Breast epithelium (tissue), 4 donors: ENCODE data around the gene RAC3. TPM values are rescaled to one million over a fixed set of nuclear protein-coding genes. Genes with fewer than 3 reads are reported as not detected.

Experiments used
- DNase-seq, 2 donors: peaks; one replicate each; pipeline ENCODE4 v3.0.0-alpha.2; 2019; ENCODE audit warnings: low spot score in 2 of 2
- H3K27ac ChIP-seq, 2 donors: fragments of 200-600 bp; sonication (generic) in 1 of 2; one replicate each; pipeline ENCODE4 v1.5.1; 2016 to 2019; ENCODE audit warnings: mild to moderate bottlenecking in 1 of 2
- H3K27me3 ChIP-seq, 2 donors: fragments of 200-600 bp; sonication (generic) in 1 of 2; one replicate each; pipeline versions ENCODE4 v1.5.1 to v1.6.0; 2017 to 2019; ENCODE audit warnings: control low read depth in 1 of 2, mild to moderate bottlenecking in 1 of 2
- H3K36me3 ChIP-seq: fragments of 200-600 bp; one replicate; pipeline ENCODE4 v1.5.1; 2019
- H3K4me1 ChIP-seq, 2 donors: fragments of 200-600 bp; sonication (generic); one replicate each; pipeline ENCODE4 v1.5.1; 2016 to 2019; ENCODE audit warnings: control low read depth in 1 of 2
- H3K4me3 ChIP-seq, 3 donors: fragments of 200-600 bp; sonication (generic); 1 replicate in 2 of 3; 2 replicates in 1 of 3; pipeline ENCODE4 v1.5.1; 2016 to 2019; ENCODE audit warnings: mild to moderate bottlenecking in 3 of 3, moderate library complexity in 2 of 3
- H3K9me3 ChIP-seq, 2 donors: fragments of 200-600 bp; sonication (generic) in 1 of 2; one replicate each; pipeline ENCODE4 v1.5.1; 2016 to 2019; ENCODE audit warnings: control low read depth in 1 of 2
- POLR2A ChIP-seq: fragments of 450-650 bp; IDR thresholded peaks from one replicate; pipeline ENCODE4 v1.6.1; 2016; ENCODE audit warnings: antibody characterized with exemption, mild to moderate bottlenecking, moderate library complexity
- POLR2AphosphoS5 ChIP-seq, 3 donors: sonication (generic); formaldehyde crosslinking; IDR thresholded peaks; one replicate each; pipeline ENCODE4 v1.6.1; 2017; ENCODE audit warnings: antibody characterized with exemption in 3 of 3
- intact Hi-C: fragments of 100-400 bp; cut with DNase I; formaldehyde crosslinking; loops from one replicate; pipeline ENCODE4 v1.15.1; 2023; ENCODE audit warnings: low total_unique reads
- total RNA-seq, 3 donors: library from RNA; depleted of rRNA; stranded (reverse); fragments of >200 nt; gene quantifications; one replicate each; pipeline ENCODE4 v1.1.0, GENCODE V29; 2016
- TF ChIP-seq, protein P1 (sequence below), 3 donors: fragments of 450-650 bp; IDR thresholded peaks; one replicate each; pipeline ENCODE4 v1.5.1; 2016 to 2017; ENCODE audit warnings: antibody characterized with exemption in 3 of 3, mild to moderate bottlenecking in 3 of 3, moderate library complexity in 3 of 3

Gene RAC3
- total RNA-seq, 3 donors from 2014 or later: 7.6 to 23.0 (median 16.1) TPM

- intact Hi-C loops: loop anchor here (10.0 kb wide), 1 partner anchor 49 kb away; no protein-coding TSS in a partner anchor
- H3K4me3 ChIP-seq: no peak overlapping the region
- H3K9me3 ChIP-seq: no peaks in the 10 kb centered on the region
- no peak overlapping the region for H3K27ac ChIP-seq
- TF ChIP-seq POLR2AphosphoS5 (IDR thresholded peaks at IDR 0.05) (no peak), POLR2A (no peak)
- TF ChIP-seq, protein P1, sequence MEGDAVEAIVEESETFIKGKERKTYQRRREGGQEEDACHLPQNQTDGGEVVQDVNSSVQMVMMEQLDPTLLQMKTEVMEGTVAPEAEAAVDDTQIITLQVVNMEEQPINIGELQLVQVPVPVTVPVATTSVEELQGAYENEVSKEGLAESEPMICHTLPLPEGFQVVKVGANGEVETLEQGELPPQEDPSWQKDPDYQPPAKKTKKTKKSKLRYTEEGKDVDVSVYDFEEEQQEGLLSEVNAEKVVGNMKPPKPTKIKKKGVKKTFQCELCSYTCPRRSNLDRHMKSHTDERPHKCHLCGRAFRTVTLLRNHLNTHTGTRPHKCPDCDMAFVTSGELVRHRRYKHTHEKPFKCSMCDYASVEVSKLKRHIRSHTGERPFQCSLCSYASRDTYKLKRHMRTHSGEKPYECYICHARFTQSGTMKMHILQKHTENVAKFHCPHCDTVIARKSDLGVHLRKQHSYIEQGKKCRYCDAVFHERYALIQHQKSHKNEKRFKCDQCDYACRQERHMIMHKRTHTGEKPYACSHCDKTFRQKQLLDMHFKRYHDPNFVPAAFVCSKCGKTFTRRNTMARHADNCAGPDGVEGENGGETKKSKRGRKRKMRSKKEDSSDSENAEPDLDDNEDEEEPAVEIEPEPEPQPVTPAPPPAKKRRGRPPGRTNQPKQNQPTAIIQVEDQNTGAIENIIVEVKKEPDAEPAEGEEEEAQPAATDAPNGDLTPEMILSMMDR (IDR thresholded peaks at IDR 0.05): no peak
- H3K4me1 ChIP-seq: peaks cover 8 to 10% of the 10 kb centered on the region in 2 donors
- H3K36me3 ChIP-seq: no peaks in the 10 kb centered on the region
- DNase-seq: no peak
- no peaks in the 10 kb centered on the region for H3K27me3 ChIP-seq
Observed at GRCh38 chr17:82035488-82035887, 4.0 kb downstream of the RAC3 start.

DNA sequence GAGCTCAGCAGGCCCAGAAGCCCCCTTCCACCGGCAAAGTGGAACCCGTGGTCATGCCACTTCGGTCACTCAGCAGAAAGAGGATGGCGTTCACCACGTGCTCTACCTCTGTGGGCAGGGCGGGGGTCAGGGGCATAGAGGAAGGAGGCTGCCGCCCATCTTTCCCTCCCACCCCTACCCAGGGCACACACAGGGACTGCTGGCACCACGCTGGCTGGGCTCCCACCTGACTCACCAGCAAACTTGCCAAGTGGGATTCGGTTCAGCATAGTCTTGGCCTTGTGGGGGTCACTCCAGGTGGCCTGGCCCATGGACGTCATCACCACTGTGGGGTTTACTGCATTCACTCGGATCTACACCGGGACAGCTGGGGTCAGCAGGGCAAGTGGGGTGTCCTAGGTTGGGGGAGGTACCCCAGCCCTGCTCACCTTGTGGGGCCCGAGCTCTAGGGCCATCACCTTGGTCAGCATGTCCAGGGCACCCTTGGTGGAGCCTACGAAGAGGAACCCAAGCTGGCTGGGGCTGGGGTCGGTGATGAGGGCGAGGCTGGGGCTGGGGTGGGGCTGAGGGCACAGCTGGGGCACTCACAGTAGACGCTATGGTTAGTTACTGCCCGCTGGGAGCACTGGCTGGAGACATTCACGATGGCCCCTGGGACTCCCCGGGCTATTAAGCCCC is 4.6 kb downstream of the RAC3 start:
- DNase-seq: no peak
- Histone ChIP-seq H3K4me1 (peaks cover 8 to 10% of the 10 kb centered on the region in 2 donors), H3K27ac (peak overlapping the region; percentile 87 to 99), H3K27me3 (no peaks in the 10 kb centered on the region), H3K9me3 (no peaks in the 10 kb centered on the region), H3K4me3 (peak overlapping the region; percentile 58 to 96 (median 63)), H3K36me3 (no peaks in the 10 kb centered on the region)
- intact Hi-C loops: loop anchor here (10.0 kb wide), 1 partner anchor 49 kb away; no protein-coding TSS in a partner anchor
- TF ChIP-seq POLR2A (no peak), POLR2AphosphoS5 (IDR thresholded peaks at IDR 0.05) (no peak)
- TF ChIP-seq, protein P1 (IDR thresholded peaks at IDR 0.05): no peak

GRCh38 chr17:82036634-82037091 is 5.2 kb downstream of the RAC3 start:
- TF ChIP-seq, protein P1 (IDR thresholded peaks at IDR 0.05): no peak
- TF ChIP-seq POLR2AphosphoS5 (IDR thresholded peaks at IDR 0.05) (no peak), POLR2A (no peak)
- no peaks in the 10 kb centered on the region for H3K9me3 ChIP-seq
- DNase-seq: no peak
- H3K4me3 ChIP-seq: peak overlapping the region; percentile 58 to 96 (median 63)
- peaks cover 8 to 10% of the 10 kb centered on the region in 2 donors for H3K4me1 ChIP-seq
- H3K27ac ChIP-seq: peak overlapping the region; percentile 87 to 99
- H3K27me3 ChIP-seq: no peaks in the 10 kb centered on the region
- intact Hi-C loops: loop anchor here (10.0 kb wide), 1 partner anchor 48 kb away; no protein-coding TSS in a partner anchor
- no peaks in the 10 kb centered on the region for H3K36me3 ChIP-seq

- Histone ChIP-seq H3K4me3 (peak within 1 kb of the TSS; percentile 58 to 96 (median 63)), H3K36me3 (no peaks in the 10 kb centered on the region), H3K9me3 (no peaks in the 10 kb centered on the region), H3K4me1 (peaks cover 8 to 10% of the 10 kb centered on the region in 2 donors), H3K27me3 (no peaks in the 10 kb centered on the region), H3K27ac (peak within 1 kb of the TSS; percentile 87 to 99)
- peak; percentile 98 for DNase-seq
- intact Hi-C loops: loop anchor here (10.0 kb wide), 1 partner anchor 48 kb away; no protein-coding TSS in a partner anchor
- TF ChIP-seq, protein P1 (IDR thresholded peaks at IDR 0.05): peak; percentile 20 to 72 (median 33)
- peak; percentile 93 to 96 (median 95) for TF ChIP-seq POLR2AphosphoS5 (IDR thresholded peaks at IDR 0.05)
- peak; percentile 93 for TF ChIP-seq POLR2A
Observed at GRCh38 chr17:82037092-82037888, 5.8 kb downstream of the RAC3 start, which contains the start of gene DCXR. DCXR (minus strand) TSS chr17:82037697; CDS start chr17:82037682, 15 bp downstream.
